Sigmoid colon (tissue), 4 donors: ENCODE data around the gene NRXN3.

Source experiments
- POLR2AphosphoS5 ChIP-seq, 4 donors: sonication (generic); formaldehyde crosslinking; IDR thresholded peaks; one replicate each; pipeline ENCODE4 v1.6.1; 2017; ENCODE audit warnings: antibody characterized with exemption in 4 of 4
- TF ChIP-seq, protein P1 (sequence below), 4 experiments: fragments of 450-650 bp in 3 of 4; fragments of 200-600 bp in 1 of 4; IDR thresholded peaks; one replicate each; pipeline ENCODE4 v1.5.1; 2016 to 2019; ENCODE audit warnings: antibody characterized with exemption in 4 of 4, mild to moderate bottlenecking in 3 of 4, moderate library complexity in 2 of 4

GRCh38 chr14:78614593-78614992 is 444.4 kb downstream of the NRXN3 start:
- no peak for TF ChIP-seq POLR2AphosphoS5 (IDR thresholded peaks at IDR 0.05)
- TF ChIP-seq, protein P1, sequence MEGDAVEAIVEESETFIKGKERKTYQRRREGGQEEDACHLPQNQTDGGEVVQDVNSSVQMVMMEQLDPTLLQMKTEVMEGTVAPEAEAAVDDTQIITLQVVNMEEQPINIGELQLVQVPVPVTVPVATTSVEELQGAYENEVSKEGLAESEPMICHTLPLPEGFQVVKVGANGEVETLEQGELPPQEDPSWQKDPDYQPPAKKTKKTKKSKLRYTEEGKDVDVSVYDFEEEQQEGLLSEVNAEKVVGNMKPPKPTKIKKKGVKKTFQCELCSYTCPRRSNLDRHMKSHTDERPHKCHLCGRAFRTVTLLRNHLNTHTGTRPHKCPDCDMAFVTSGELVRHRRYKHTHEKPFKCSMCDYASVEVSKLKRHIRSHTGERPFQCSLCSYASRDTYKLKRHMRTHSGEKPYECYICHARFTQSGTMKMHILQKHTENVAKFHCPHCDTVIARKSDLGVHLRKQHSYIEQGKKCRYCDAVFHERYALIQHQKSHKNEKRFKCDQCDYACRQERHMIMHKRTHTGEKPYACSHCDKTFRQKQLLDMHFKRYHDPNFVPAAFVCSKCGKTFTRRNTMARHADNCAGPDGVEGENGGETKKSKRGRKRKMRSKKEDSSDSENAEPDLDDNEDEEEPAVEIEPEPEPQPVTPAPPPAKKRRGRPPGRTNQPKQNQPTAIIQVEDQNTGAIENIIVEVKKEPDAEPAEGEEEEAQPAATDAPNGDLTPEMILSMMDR (IDR thresholded peaks at IDR 0.05), result no peak
